SH-SY5Y (cell line): ENCODE measurements around the gene CDKL4.

Experiments used
- GATA2 ChIP-seq: IDR thresholded peaks from 2 replicates; pipeline ENCODE4 v1.6.1; 2011; ENCODE audit warnings: mild to moderate bottlenecking, low read depth, low read length
- GATA3 ChIP-seq: IDR thresholded peaks from 2 replicates; pipeline ENCODE4 v1.6.1; 2011; ENCODE audit warnings: low read depth, mild to moderate bottlenecking, low read length, moderate library complexity

GRCh38 chr2:39283561-39283960 lies 39.8 kb upstream of the CDKL4 start:
- TF ChIP-seq GATA2, result no peak
- no peak for TF ChIP-seq GATA3
